ENCODE measurements around the gene LYRM1.
"Not testable (repeated sequence)": the region's sequence is repeated elsewhere in the genome, so short reads cannot be mapped to it uniquely, and the experiment has no call there.

The LYRM1 gene

GRCh38 chr16:20902426-20902825, 1.9 kb downstream of the LYRM1 start:
- no peak for DNase-seq

GRCh38 chr16:20903116-20903898, 2.7 kb downstream of the LYRM1 start:
- no peak for DNase-seq

- no peak for DNase-seq
Measured at GRCh38 chr16:20903899-20904506, 3.4 kb downstream of the LYRM1 start.

- DNase-seq: no peak
Measured at GRCh38 chr16:20904507-20905081, 4.0 kb downstream of the LYRM1 start.

- no peak for DNase-seq
Measured at GRCh38 chr16:20905576-20905975, 5.0 kb downstream of the LYRM1 start.

GRCh38 chr16:20906341-20907255, 6.0 kb downstream of the LYRM1 start:
- DNase-seq: no peak

- no peak for DNase-seq
Measured at GRCh38 chr16:20910781-20911321, 10.3 kb downstream of the LYRM1 start.

- no peak for DNase-seq
Measured at GRCh38 chr16:20911361-20911760, 10.8 kb downstream of the LYRM1 start.

- no peak for DNase-seq
Measured at GRCh38 chr16:20916289-20916688, 15.7 kb downstream of the LYRM1 start.

GRCh38 chr16:20916942-20917341, 16.4 kb downstream of the LYRM1 start:
- no peak for DNase-seq

- DNase-seq: no peak
Measured at GRCh38 chr16:20918486-20919239, 18.1 kb downstream of the LYRM1 start.

- no peak for DNase-seq
Measured at GRCh38 chr16:20920091-20920490, 19.5 kb downstream of the LYRM1 start.

GRCh38 chr16:20920799-20921198, 20.2 kb downstream of the LYRM1 start:
- DNase-seq: no peak

- DNase-seq: no peak
Measured at GRCh38 chr16:20923876-20924275, 23.3 kb downstream of the LYRM1 start.

GRCh38 chr16:20925751-20926150, 25.2 kb downstream of the LYRM1 start:
- DNase-seq: no peak

- DNase-seq: no peak
Measured at GRCh38 chr16:20928774-20929411, 28.3 kb downstream of the LYRM1 start.

- DNase-seq: not testable (repeated sequence)
Measured at GRCh38 chr16:20929676-20930364, 29.2 kb downstream of the LYRM1 start.

GRCh38 chr16:20930365-20930690, 29.8 kb downstream of the LYRM1 start:
- DNase-seq: no peak

GRCh38 chr16:20931066-20931600, 30.6 kb downstream of the LYRM1 start:
- no peak for DNase-seq

GRCh38 chr16:20933589-20933988, 33.0 kb downstream of the LYRM1 start:
- DNase-seq: no peak

- no peak for DNase-seq
Measured at GRCh38 chr16:20937736-20938135, 37.2 kb downstream of the LYRM1 start.
